GM18867 (cell line): ENCODE measurements around the gene CDHR3.

Experiments used
- ATAC-seq: cut with Tn5 transposase; IDR thresholded peaks from one replicate; pipeline ENCODE4 v1.9.1; 2021; ENCODE audit warnings: mild to moderate bottlenecking, moderate library complexity; ENCODE audit not compliant: unreplicated experiment

The CDHR3 gene

GRCh38 chr7:106022193-106022821 lies 59.2 kb downstream of the CDHR3 start:
- peak; percentile 80 for ATAC-seq

GRCh38 chr7:106023369-106024322 lies 60.6 kb downstream of the CDHR3 start:
- no peak for ATAC-seq

- ATAC-seq = no peak
Observed at GRCh38 chr7:106026101-106026500, 63.0 kb downstream of the CDHR3 start.

GRCh38 chr7:106029451-106029850 lies 66.4 kb downstream of the CDHR3 start:
- no peak for ATAC-seq

GRCh38 chr7:106029941-106030340 lies 66.9 kb downstream of the CDHR3 start:
- ATAC-seq = no peak

GRCh38 chr7:106031300-106032035 lies 68.4 kb downstream of the CDHR3 start:
- ATAC-seq = no peak

GRCh38 chr7:106032295-106032694 lies 69.2 kb downstream of the CDHR3 start:
- ATAC-seq = no peak

GRCh38 chr7:106033735-106034134 lies 70.7 kb downstream of the CDHR3 start:
- ATAC-seq = no peak

GRCh38 chr7:106034383-106034782 lies 71.3 kb downstream of the CDHR3 start:
- no peak for ATAC-seq

GRCh38 chr7:106035568-106035967 lies 72.5 kb downstream of the CDHR3 start:
- ATAC-seq = no peak

- no peak for ATAC-seq
Observed at GRCh38 chr7:106036004-106036403, 72.9 kb downstream of the CDHR3 start.

GRCh38 chr7:106037489-106038176 lies 74.6 kb downstream of the CDHR3 start:
- no peak for ATAC-seq

GRCh38 chr7:106038289-106038688 lies 75.2 kb downstream of the CDHR3 start:
- ATAC-seq = no peak

- ATAC-seq = no peak
Observed at GRCh38 chr7:106038916-106039315, 75.9 kb downstream of the CDHR3 start.

GRCh38 chr7:106039486-106040060 lies 76.5 kb downstream of the CDHR3 start:
- no peak for ATAC-seq

GRCh38 chr7:106041140-106041717 lies 78.2 kb downstream of the CDHR3 start:
- peak; percentile 55 for ATAC-seq

- ATAC-seq = no peak
Observed at GRCh38 chr7:106042196-106042611, 79.1 kb downstream of the CDHR3 start.

- no peak for ATAC-seq
Observed at GRCh38 chr7:106045139-106045538, 82.1 kb downstream of the CDHR3 start.

GRCh38 chr7:106045586-106045985 lies 82.5 kb downstream of the CDHR3 start:
- no peak for ATAC-seq

GRCh38 chr7:106047184-106047583 lies 84.1 kb downstream of the CDHR3 start:
- no peak for ATAC-seq
